Activated CD4-positive, alpha-beta T cell treated with anti-CD3 and anti-CD28 coated beads, Interleukin-2, amount 50 U/mL, for 1 hour (primary cell): ENCODE results near the gene RAB3IP.
"Not testable (repeated sequence)": the region's sequence is repeated elsewhere in the genome, so short reads cannot be mapped to it uniquely, and the experiment has no call there.

Source experiments
- DNase-seq: peaks from one replicate; pipeline ENCODE4 v3.0.0-alpha.2; 2020

Gene RAB3IP

GRCh38 chr12:69837191-69837590, 98.5 kb downstream of the RAB3IP start:
- no peak for DNase-seq

GRCh38 chr12:69837657-69838415, 99.2 kb downstream of the RAB3IP start:
- no peak for DNase-seq

- DNase-seq: no peak
Observed at GRCh38 chr12:69840727-69841126, 102.1 kb downstream of the RAB3IP start.

GRCh38 chr12:69843608-69844007, 104.9 kb downstream of the RAB3IP start:
- no peak for DNase-seq

- DNase-seq: no peak
Observed at GRCh38 chr12:69844416-69844815, 105.8 kb downstream of the RAB3IP start.

- no peak for DNase-seq
Observed at GRCh38 chr12:69844836-69845235, 106.2 kb downstream of the RAB3IP start.

GRCh38 chr12:69846976-69847375, 108.3 kb downstream of the RAB3IP start:
- DNase-seq: no peak

- no peak for DNase-seq
Observed at GRCh38 chr12:69851976-69852375, 113.3 kb downstream of the RAB3IP start.

GRCh38 chr12:69853176-69853961, 114.7 kb downstream of the RAB3IP start:
- not testable (repeated sequence) for DNase-seq

GRCh38 chr12:69866698-69867097, 128.0 kb downstream of the RAB3IP start:
- no peak for DNase-seq

- DNase-seq: no peak
Observed at GRCh38 chr12:69868695-69869094, 130.0 kb downstream of the RAB3IP start.

- DNase-seq: no peak
Observed at GRCh38 chr12:69872804-69873203, 134.1 kb downstream of the RAB3IP start.
